Peyer's patch (tissue), 4 donors: Measurements from ENCODE around the gene ERAL1.
"Not testable (repeated sequence)": the region's sequence is repeated elsewhere in the genome, so short reads cannot be mapped to it uniquely, and the experiment has no call there.

Experiments used
- CTCF ChIP-seq, 6 experiments: fragments of 450-650 bp in 4 of 6; fragments of 200-600 bp in 2 of 6; sonication (generic) in 1 of 6; IDR thresholded peaks; one replicate each; pipeline ENCODE4 v1.5.1; 2017 to 2019; ENCODE audit warnings: antibody characterized with exemption in 6 of 6, mild to moderate bottlenecking in 3 of 6, moderate library complexity in 1 of 6
- POLR2A ChIP-seq, 2 donors: fragments of 450-650 bp; IDR thresholded peaks; one replicate each; pipeline ENCODE4 v1.5.1; 2017; ENCODE audit warnings: antibody characterized with exemption in 2 of 2, mild to moderate bottlenecking in 2 of 2, moderate library complexity in 2 of 2

GRCh38 chr17:28836541-28836940 lies 18.3 kb upstream of the ERAL1 start:
- TF ChIP-seq CTCF, POLR2A (IDR thresholded peaks at IDR 0.05): not testable (repeated sequence)
